CD4-positive, alpha-beta memory T cell (primary cell): Measurements from ENCODE around the gene ELMO1. TPM values are rescaled to one million over a fixed set of nuclear protein-coding genes. Genes with fewer than 3 reads are reported as not detected.

ENCODE experiments used
- CTCF ChIA-PET: fragments of 350-600 bp; sonication (Branson Sonifier 250); formaldehyde crosslinking; loops from one replicate; lab custom pipeline; 2021; ENCODE audit warnings: inconsistent platforms; ENCODE audit not compliant: partially characterized antibody; lab: Charles Lee
- POLR2A ChIA-PET: fragments of 350-600 bp; sonication (Branson Sonifier 250); formaldehyde crosslinking; loops from one replicate; lab custom pipeline; 2021; ENCODE audit not compliant: partially characterized antibody; lab: Charles Lee
- DNase-seq, 5 donors: peaks; one replicate each; pipeline versions ENCODE4 v3.0.0 to v3.0.0-alpha.2; 2020 to 2022; ENCODE audit warnings: mixed read lengths in 1 of 5
- H3K27ac ChIP-seq: one replicate; pipeline ENCODE4 v1.7.0; 2013; ENCODE audit warnings: low read depth, low read length
- H3K27me3 ChIP-seq: 2 replicates; pipeline ENCODE4 v1.7.0; 2013; ENCODE audit warnings: mild to moderate bottlenecking, low read length, moderate library complexity; ENCODE audit not compliant: insufficient read depth
- H3K36me3 ChIP-seq: 2 replicates; pipeline ENCODE4 v1.7.0; 2013; ENCODE audit warnings: mild to moderate bottlenecking, low read length, moderate library complexity; ENCODE audit not compliant: insufficient read depth
- H3K4me1 ChIP-seq: 2 replicates; pipeline ENCODE4 v1.7.0; 2013; ENCODE audit warnings: mild to moderate bottlenecking, low read length, moderate library complexity; ENCODE audit not compliant: insufficient read depth
- H3K4me3 ChIP-seq, 2 donors: one replicate each; pipeline ENCODE4 v1.7.0; 2013; ENCODE audit warnings: low read length in 2 of 2, mild to moderate bottlenecking in 1 of 2
- H3K9me3 ChIP-seq, 2 donors: one replicate each; pipeline ENCODE4 v1.7.0; 2013; ENCODE audit warnings: low read length in 2 of 2, control low read depth in 1 of 2; ENCODE audit not compliant: control insufficient read depth in 1 of 2
- H3K27ac Mint-ChIP-seq, 7 donors: one replicate each; pipeline ENCODE4 v1.8.0; 2020 to 2021; ENCODE audit warnings: mixed read lengths in 7 of 7, mild to moderate bottlenecking in 6 of 7, inconsistent platforms in 3 of 7, moderate library complexity in 3 of 7
- H3K27me3 Mint-ChIP-seq, 2 donors: one replicate each; pipeline ENCODE4 v1.8.0; 2020 to 2021; ENCODE audit warnings: mixed read lengths in 2 of 2
- H3K36me3 Mint-ChIP-seq, 2 donors: one replicate each; pipeline ENCODE4 v1.8.0; 2020 to 2021; ENCODE audit warnings: mixed read lengths in 2 of 2, inconsistent platforms in 1 of 2, mild to moderate bottlenecking in 1 of 2
- H3K4me1 Mint-ChIP-seq, 4 donors: one replicate each; pipeline ENCODE4 v1.8.0; 2020 to 2021; ENCODE audit warnings: mixed read lengths in 4 of 4, mild to moderate bottlenecking in 1 of 4
- H3K4me3 Mint-ChIP-seq, 8 donors: one replicate each; pipeline ENCODE4 v1.8.0; 2020 to 2021; ENCODE audit warnings: mixed read lengths in 8 of 8, mild to moderate bottlenecking in 7 of 8, moderate library complexity in 6 of 8, inconsistent platforms in 3 of 8
- H3K9me3 Mint-ChIP-seq, 8 donors: one replicate each; pipeline ENCODE4 v1.8.0; 2020 to 2021; ENCODE audit warnings: mixed read lengths in 8 of 8, mild to moderate bottlenecking in 5 of 8, inconsistent platforms in 3 of 8, moderate library complexity in 1 of 8
- intact Hi-C: fragments of 100-400 bp; cut with micrococcal nuclease; formaldehyde crosslinking; loops from one replicate; pipeline ENCODE4 v1.15.1; 2023
- polyA plus RNA-seq, 2 donors: library from polyadenylated mRNA; unstranded; fragments of 300-500 nt; fragmentation: Illumina TruSeq; gene quantifications; one replicate each; pipeline ENCODE4 v1.2.3, GENCODE V29; 2021
- total RNA-seq, 2 experiments: library from RNA; stranded (reverse); gene quantifications; one replicate each; pipeline ENCODE4 v1.2.3, GENCODE V29; 2021

ELMO1 gene
- total and polyA plus RNA-seq, 4 experiments from 2014 or later, result 45.1 to 131 (median 111) TPM

- DNase-seq, result no peak
- Mint-ChIP-seq H3K27ac (peak overlapping the region in 3 of 7 donors; percentile 42 to 65 (median 47)), H3K36me3 (peaks cover 23 to 26% of the 10 kb centered on the region in 2 donors), H3K4me3 (peak overlapping the region in 1 of 8 donors; percentile 45), H3K4me1 (peaks cover 1 to 12% (median 5%) of the 10 kb centered on the region in 4 donors), H3K27me3 (no peaks in the 10 kb centered on the region), H3K9me3 (no peaks in the 10 kb centered on the region)
- POLR2A ChIA-PET, result interaction anchor here (1.0 kb wide), 1 partner anchor 457 kb away, joined by 3 read pairs; the partner anchor contains the start of gene AOAH
- CTCF ChIA-PET, result interaction anchor here (0.6 to 13.7 kb wide), 32 partner anchors 8 to 739 kb away, joined by 3 to 207 read pairs (median 4); no protein-coding TSS in a partner anchor
- Histone ChIP-seq H3K27ac (no peak overlapping the region), H3K4me1 (no peaks in the 10 kb centered on the region), H3K36me3 (peaks cover 10% of the 10 kb centered on the region), H3K9me3 (no peaks in the 10 kb centered on the region), H3K27me3 (no peaks in the 10 kb centered on the region), H3K4me3 (no peak overlapping the region)
- intact Hi-C loops, result loop anchor here (10.0 kb wide), 1 partner anchor 286 kb away; no protein-coding TSS in a partner anchor
Observed at GRCh38 chr7:37180828-37181549, 267.7 kb downstream of the ELMO1 start.

DNA sequence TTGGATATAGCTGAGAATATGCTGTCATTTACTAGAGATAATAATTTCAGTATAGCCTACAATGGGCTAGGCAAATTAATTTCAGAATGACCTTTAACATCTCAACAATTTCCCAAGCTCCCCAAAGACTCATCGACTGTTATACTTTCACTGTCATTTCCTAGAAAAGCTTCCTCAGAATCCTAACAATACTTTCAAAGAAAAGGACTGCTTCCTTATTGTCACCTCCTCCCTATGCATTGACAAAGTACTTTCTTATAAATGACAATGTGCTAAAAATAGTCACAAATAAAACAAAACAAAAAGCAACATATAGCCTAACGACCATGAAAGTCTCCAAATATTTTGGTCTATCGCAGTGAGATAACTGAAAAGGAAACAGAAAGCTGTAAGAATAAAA is 272.6 kb downstream of the ELMO1 start:
- no peaks in the 10 kb centered on the region for H3K4me1 ChIP-seq
- H3K27me3 ChIP-seq, result no peaks in the 10 kb centered on the region
- ChIA-PET CTCF (interaction anchor here (1.4 to 13.7 kb wide), 2 partner anchors 686 to 734 kb away, joined by 3 to 207 read pairs; no protein-coding TSS in a partner anchor), POLR2A (interaction anchor here (0.6 kb wide), 1 partner anchor 265 kb away, joined by 3 read pairs; no protein-coding TSS in a partner anchor)
- Mint-ChIP-seq H3K4me3 (no peak overlapping the region), H3K27ac (no peak overlapping the region), H3K36me3 (peaks cover 44 to 47% of the 10 kb centered on the region in 2 donors), H3K9me3 (no peaks in the 10 kb centered on the region), H3K4me1 (peaks cover 1 to 15% (median 7%) of the 10 kb centered on the region in 4 donors), H3K27me3 (no peaks in the 10 kb centered on the region)
- H3K4me3 ChIP-seq, result no peak overlapping the region
- peaks cover 6% of the 10 kb centered on the region for H3K36me3 ChIP-seq
- intact Hi-C loops, result no loop called here
- no peak for DNase-seq
- H3K27ac ChIP-seq, result no peak overlapping the region
- H3K9me3 ChIP-seq, result no peaks in the 10 kb centered on the region

GRCh38 chr7:37174460-37174859 is 274.2 kb downstream of the ELMO1 start:
- Mint-ChIP-seq H3K36me3 (peaks cover 39 to 49% of the 10 kb centered on the region in 2 donors), H3K4me1 (peaks cover 1 to 12% (median 7%) of the 10 kb centered on the region in 4 donors), H3K9me3 (peaks cover 0 to 3% (median 0%) of the 10 kb centered on the region in 8 donors), H3K27me3 (no peaks in the 10 kb centered on the region), H3K27ac (peak overlapping the region in 1 of 7 donors; percentile 69), H3K4me3 (no peak overlapping the region)
- H3K4me3 ChIP-seq, result no peak overlapping the region
- H3K27me3 ChIP-seq, result no peaks in the 10 kb centered on the region
- DNase-seq, result no peak
- peaks cover 8% of the 10 kb centered on the region for H3K36me3 ChIP-seq
- intact Hi-C loops, result no loop called here
- H3K9me3 ChIP-seq, result no peaks in the 10 kb centered on the region
- no peaks in the 10 kb centered on the region for H3K4me1 ChIP-seq
- H3K27ac ChIP-seq, result no peak overlapping the region
- CTCF ChIA-PET, result no interaction called here
- POLR2A ChIA-PET, result no interaction called here

DNA sequence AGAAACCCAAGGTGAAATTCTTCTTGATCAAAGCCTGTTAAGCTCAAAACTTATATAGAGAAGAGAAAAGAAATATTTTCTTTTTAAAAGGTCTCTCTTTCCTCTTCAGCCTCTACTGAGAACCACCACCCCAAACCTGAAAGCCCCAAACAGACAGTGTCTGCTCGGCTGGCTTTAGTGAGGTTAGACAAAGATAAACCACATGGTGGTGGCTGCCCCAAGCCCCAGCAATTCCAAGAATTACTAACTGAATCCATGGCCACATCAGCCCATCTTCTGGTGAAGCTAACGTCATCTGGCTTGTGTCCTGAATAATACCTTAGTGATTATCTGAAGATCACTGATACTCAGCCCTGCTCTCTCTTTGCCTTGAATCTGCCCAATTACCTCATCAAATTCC is 275.0 kb downstream of the ELMO1 start:
- no peak overlapping the region for H3K4me3 Mint-ChIP-seq
- ChIA-PET CTCF (interaction anchor here (0.8 to 2.6 kb wide), 2 partner anchors 8 to 27 kb away, joined by 3 to 17 read pairs; no protein-coding TSS in a partner anchor), POLR2A (no interaction called here)
- H3K36me3 ChIP-seq, result peaks cover 9% of the 10 kb centered on the region
- H3K9me3 ChIP-seq, result no peaks in the 10 kb centered on the region
- H3K27me3 Mint-ChIP-seq, result no peaks in the 10 kb centered on the region
- H3K36me3 Mint-ChIP-seq, result peaks cover 41 to 49% of the 10 kb centered on the region in 2 donors
- H3K4me1 Mint-ChIP-seq, result peaks cover under 1 to 12% (median 6%) of the 10 kb centered on the region in 4 donors
- no peak overlapping the region for H3K27ac ChIP-seq
- no peaks in the 10 kb centered on the region for H3K4me1 ChIP-seq
- H3K27ac Mint-ChIP-seq, result peak overlapping the region in 2 of 7 donors; percentile 30 to 69
- intact Hi-C loops, result no loop called here
- H3K27me3 ChIP-seq, result no peaks in the 10 kb centered on the region
- H3K4me3 ChIP-seq, result no peak overlapping the region
- DNase-seq, result no peak
- peaks cover 0 to 3% (median 0%) of the 10 kb centered on the region in 8 donors for H3K9me3 Mint-ChIP-seq

DNA sequence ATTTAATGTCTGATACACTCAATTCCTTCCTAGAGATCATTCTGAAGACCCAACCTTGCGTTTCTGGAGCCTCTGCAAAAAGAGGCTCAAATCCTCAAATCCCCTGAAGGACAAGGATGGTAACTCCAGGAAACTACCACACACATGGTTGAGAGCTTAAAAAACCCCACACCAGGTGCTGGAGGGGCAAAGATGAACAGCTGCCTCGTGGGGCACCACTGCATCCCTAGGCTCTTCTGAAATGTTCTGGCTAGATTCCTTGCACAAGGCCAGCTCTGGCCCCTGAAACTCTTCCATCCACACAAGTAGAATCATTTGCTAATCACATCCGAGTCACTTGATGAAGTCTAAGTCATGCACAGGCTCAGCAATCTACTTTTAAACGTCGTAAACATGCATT is 286.6 kb downstream of the ELMO1 start:
- no peaks in the 10 kb centered on the region for H3K4me1 ChIP-seq
- no peaks in the 10 kb centered on the region for H3K36me3 ChIP-seq
- no peaks in the 10 kb centered on the region for H3K27me3 ChIP-seq
- H3K9me3 ChIP-seq, result no peaks in the 10 kb centered on the region
- Mint-ChIP-seq H3K36me3 (peaks cover 32 to 47% of the 10 kb centered on the region in 2 donors), H3K27ac (no peak overlapping the region), H3K4me3 (no peak overlapping the region), H3K27me3 (no peaks in the 10 kb centered on the region), H3K4me1 (peaks cover 1 to 5% (median 4%) of the 10 kb centered on the region in 4 donors), H3K9me3 (peaks cover 0 to 11% (median 3%) of the 10 kb centered on the region in 8 donors)
- no peak overlapping the region for H3K27ac ChIP-seq
- intact Hi-C loops, result no loop called here
- POLR2A ChIA-PET, result no interaction called here
- no peak overlapping the region for H3K4me3 ChIP-seq
- CTCF ChIA-PET, result interaction anchor here (0.9 kb wide), 1 partner anchor 20 kb away, joined by 3 read pairs; no protein-coding TSS in a partner anchor
- no peak for DNase-seq

DNA sequence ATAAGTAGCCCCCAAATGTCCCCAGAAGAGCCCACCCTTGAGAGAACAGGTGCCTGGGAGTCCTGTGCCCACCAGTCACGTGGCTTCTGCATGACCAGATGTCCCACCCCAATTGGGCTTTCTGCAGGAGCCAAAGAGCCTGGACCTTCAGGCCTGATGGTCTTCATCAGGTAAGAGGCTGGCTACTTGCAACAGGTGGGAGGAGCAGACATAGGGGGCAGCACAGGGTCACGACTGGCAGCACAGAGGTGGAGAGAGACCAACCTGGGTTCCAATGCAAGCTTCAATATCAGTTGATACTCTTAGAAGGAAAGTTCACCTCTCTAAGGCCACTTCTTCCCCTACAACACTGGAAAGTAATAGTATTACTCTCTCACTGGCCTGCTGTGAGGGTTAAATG is 288.0 kb downstream of the ELMO1 start:
- Histone ChIP-seq H3K4me1 (no peaks in the 10 kb centered on the region), H3K27ac (no peak overlapping the region), H3K9me3 (no peaks in the 10 kb centered on the region), H3K36me3 (no peaks in the 10 kb centered on the region), H3K27me3 (no peaks in the 10 kb centered on the region), H3K4me3 (no peak overlapping the region)
- peaks cover 46 to 58% of the 10 kb centered on the region in 2 donors for H3K36me3 Mint-ChIP-seq
- intact Hi-C loops, result no loop called here
- H3K9me3 Mint-ChIP-seq, result peaks cover 0 to 13% (median 5%) of the 10 kb centered on the region in 8 donors
- H3K27me3 Mint-ChIP-seq, result no peaks in the 10 kb centered on the region
- H3K4me1 Mint-ChIP-seq, result peaks cover 2 to 18% (median 11%) of the 10 kb centered on the region in 4 donors
- CTCF ChIA-PET, result interaction anchor here (1.3 to 1.4 kb wide), 2 partner anchors 16 to 21 kb away, joined by 3 to 4 read pairs; no protein-coding TSS in a partner anchor
- POLR2A ChIA-PET, result no interaction called here
- no peak overlapping the region for H3K4me3 Mint-ChIP-seq
- H3K27ac Mint-ChIP-seq, result no peak overlapping the region
- no peak for DNase-seq

DNA sequence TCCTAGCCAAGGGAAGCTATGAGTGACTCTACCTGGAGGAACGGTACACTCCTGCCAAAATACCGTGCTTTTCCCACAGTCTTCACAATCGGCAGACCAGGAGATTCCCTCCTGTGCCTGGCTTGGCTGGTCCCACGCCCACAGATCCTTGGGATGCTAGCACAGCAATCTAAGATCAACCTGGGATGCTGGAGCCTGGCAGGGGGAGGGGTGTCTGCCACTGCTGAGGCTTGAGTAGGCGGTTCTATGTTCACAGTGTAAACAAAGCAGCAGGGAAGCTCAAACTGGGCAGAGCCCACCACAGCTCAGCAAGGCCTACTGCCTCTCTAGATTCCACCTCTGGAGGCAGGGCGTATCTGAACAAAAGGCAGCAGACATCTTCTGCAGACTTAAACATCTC is 295.3 kb downstream of the ELMO1 start:
- Mint-ChIP-seq H3K27ac (peak overlapping the region in 1 of 7 donors; percentile 24), H3K4me1 (peaks cover 6 to 22% (median 12%) of the 10 kb centered on the region in 4 donors), H3K27me3 (no peaks in the 10 kb centered on the region), H3K9me3 (peaks cover 0 to 11% (median 3%) of the 10 kb centered on the region in 8 donors), H3K36me3 (peaks cover 57 to 68% of the 10 kb centered on the region in 2 donors), H3K4me3 (no peak overlapping the region)
- intact Hi-C loops, result no loop called here
- H3K27ac ChIP-seq, result no peak overlapping the region
- POLR2A ChIA-PET, result no interaction called here
- H3K27me3 ChIP-seq, result no peaks in the 10 kb centered on the region
- CTCF ChIA-PET, result interaction anchor here (1.8 kb wide), 1 partner anchor 45 kb away, joined by 4 read pairs; no protein-coding TSS in a partner anchor
- no peaks in the 10 kb centered on the region for H3K36me3 ChIP-seq
- DNase-seq, result no peak
- H3K9me3 ChIP-seq, result no peaks in the 10 kb centered on the region
- no peaks in the 10 kb centered on the region for H3K4me1 ChIP-seq
- no peak overlapping the region for H3K4me3 ChIP-seq
